Dedifferentiated amniotic fluid mesenchymal stem cell (primary cell): ENCODE results near the gene GABARAPL2.
"Not testable (repeated sequence)": the region's sequence is repeated elsewhere in the genome, so short reads cannot be mapped to it uniquely, and the experiment has no call there.

Experiments used
- DNase-seq: peaks from one replicate; pipeline ENCODE4 v3.0.0-alpha.2; 2016; ENCODE audit errors: extremely low spot score

Gene GABARAPL2

GRCh38 chr16:75566040-75566757 lies at the start of gene GABARAPL2:
Gene GABARAPL2, plus strand, starts transcription at chr16:75566379. Its CDS starts 108 bp downstream, at chr16:75566487.
- peak; percentile 62 for DNase-seq

GRCh38 chr16:75519175-75519574 lies 47.0 kb upstream of the GABARAPL2 start:
- DNase-seq, result no peak

- DNase-seq, result no peak
Measured at GRCh38 chr16:75526032-75526790, 40.0 kb upstream of the GABARAPL2 start.

- DNase-seq, result no peak
Measured at GRCh38 chr16:75527825-75528299, 38.3 kb upstream of the GABARAPL2 start.

GRCh38 chr16:75529056-75529905 lies 36.9 kb upstream of the GABARAPL2 start:
- DNase-seq, result no peak

GRCh38 chr16:75529959-75530358 lies 36.2 kb upstream of the GABARAPL2 start:
- no peak for DNase-seq

- DNase-seq, result no peak
Measured at GRCh38 chr16:75532142-75532765, 33.9 kb upstream of the GABARAPL2 start.

GRCh38 chr16:75532791-75533190 lies 33.4 kb upstream of the GABARAPL2 start:
- no peak for DNase-seq

- DNase-seq, result no peak
Measured at GRCh38 chr16:75534560-75535205, 31.5 kb upstream of the GABARAPL2 start.

GRCh38 chr16:75535211-75535843 lies 30.9 kb upstream of the GABARAPL2 start:
- no peak for DNase-seq

GRCh38 chr16:75535901-75536300 lies 30.3 kb upstream of the GABARAPL2 start, which contains the start of gene CHST5:
Gene CHST5, minus strand, starts transcription at chr16:75536108. Its CDS starts 5,724 bp downstream, at chr16:75530384.
- DNase-seq, result no peak

GRCh38 chr16:75537776-75538175 lies 28.4 kb upstream of the GABARAPL2 start:
- DNase-seq, result no peak

- DNase-seq, result not testable (repeated sequence)
Measured at GRCh38 chr16:75538882-75539565, 27.2 kb upstream of the GABARAPL2 start.

- DNase-seq, result no peak
Measured at GRCh38 chr16:75541236-75541635, 24.9 kb upstream of the GABARAPL2 start.

GRCh38 chr16:75542462-75542861 lies 23.7 kb upstream of the GABARAPL2 start:
- DNase-seq, result not testable (repeated sequence)

GRCh38 chr16:75545879-75546278 lies 20.3 kb upstream of the GABARAPL2 start:
- not testable (repeated sequence) for DNase-seq

- no peak for DNase-seq
Measured at GRCh38 chr16:75546293-75546692, 19.9 kb upstream of the GABARAPL2 start.

GRCh38 chr16:75548456-75548855 lies 17.7 kb upstream of the GABARAPL2 start:
- DNase-seq, result not testable (repeated sequence)

GRCh38 chr16:75550211-75550662 lies 15.9 kb upstream of the GABARAPL2 start:
- no peak for DNase-seq

GRCh38 chr16:75552951-75553350 lies 13.2 kb upstream of the GABARAPL2 start:
- no peak for DNase-seq
